HAP-1 (cell line): ENCODE data around the gene CDHR4.
"Not testable (repeated sequence)": the region's sequence is repeated elsewhere in the genome, so short reads cannot be mapped to it uniquely, and the experiment has no call there.

Source experiments
- DNase-seq, 2 experiments: peaks; one replicate each; pipeline ENCODE4 v3.0.0-alpha.2; 2016 to 2020; ENCODE audit warnings: low spot score in 2 of 2
- H3K27me3 ChIP-seq: fragments of 250-450 bp; sonication (Bioruptor Pico); 2 replicates; pipeline ENCODE4 v1.5.1; 2020; ENCODE audit warnings: low read depth, mild to moderate bottlenecking, moderate library complexity
- H3K36me3 ChIP-seq: fragments of 250-450 bp; sonication (Bioruptor Pico); replicated peaks from 2 replicates; pipeline ENCODE4 v1.5.1; 2020; ENCODE audit warnings: mild to moderate bottlenecking
- H3K4me1 ChIP-seq: fragments of 250-450 bp; sonication (Bioruptor Pico); 2 replicates; pipeline ENCODE4 v1.5.1; 2020; ENCODE audit warnings: mild to moderate bottlenecking
- H3K4me3 ChIP-seq: fragments of 250-450 bp; sonication (Bioruptor Pico); 2 replicates; pipeline ENCODE4 v1.5.1; 2020; ENCODE audit warnings: mild to moderate bottlenecking, moderate library complexity
- H3K9me3 ChIP-seq: fragments of 250-450 bp; sonication (Bioruptor Pico); 2 replicates; pipeline ENCODE4 v1.5.1; 2020; ENCODE audit warnings: mild to moderate bottlenecking, moderate library complexity
- in situ Hi-C: fragments of 300-500 bp; cut with MboI; formaldehyde crosslinking; loops from 3 replicates; pipeline ENCODE4 v1.14.3; 2020; ENCODE audit warnings: low sequenced_read_pairs, inconsistent platforms, mixed read lengths

The CDHR4 gene

DNA sequence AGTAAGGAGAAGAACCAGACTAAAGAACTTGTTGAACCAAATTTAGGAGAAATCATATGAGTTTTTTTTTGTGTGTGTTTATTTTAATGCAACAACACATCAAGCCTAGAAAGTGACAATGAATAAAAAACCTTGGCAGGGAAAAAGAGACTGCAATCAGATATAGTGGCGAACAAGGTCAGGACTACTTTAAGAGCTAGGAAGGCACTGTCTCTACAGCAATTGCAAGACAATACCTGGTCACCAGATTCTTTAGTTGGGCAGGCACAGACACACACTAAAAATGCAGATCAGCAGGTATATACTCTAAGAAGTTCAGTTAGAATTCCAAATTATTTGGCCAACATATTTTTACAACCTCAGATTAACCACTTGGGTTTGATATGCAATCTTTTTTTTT is 45.1 kb downstream of the CDHR4 start:
- H3K4me1 ChIP-seq, result peaks cover 4% of the 10 kb centered on the region
- no peaks in the 10 kb centered on the region for H3K9me3 ChIP-seq
- H3K4me3 ChIP-seq, result no peak overlapping the region
- in situ Hi-C loops, result no loop called here
- no peaks in the 10 kb centered on the region for H3K27me3 ChIP-seq
- 0 out of 2 replicates have a peak, but pooled peaks cover under 1% of the 10 kb centered on the region for H3K36me3 ChIP-seq
- no peak for DNase-seq

DNA sequence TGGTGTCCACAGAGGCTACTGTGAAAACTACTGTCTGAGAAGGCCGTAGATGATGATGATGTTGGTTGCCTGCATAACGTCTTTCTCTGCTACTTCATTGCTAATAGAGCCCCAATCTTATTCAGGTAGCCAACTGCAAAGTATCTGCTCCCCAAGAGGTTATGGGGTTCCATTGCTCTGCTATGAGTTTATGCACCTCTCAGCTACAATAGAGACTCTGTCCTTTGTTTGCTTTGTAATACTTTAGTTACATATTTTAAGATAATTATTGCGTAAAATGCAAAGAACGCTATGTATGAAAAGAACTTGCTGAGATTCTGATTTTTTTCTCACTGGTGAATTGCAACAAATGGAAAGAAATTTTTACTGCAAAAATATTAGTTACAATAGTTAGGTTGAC is 48.2 kb downstream of the CDHR4 start:
- H3K4me3 ChIP-seq, result no peak overlapping the region
- H3K4me1 ChIP-seq, result peaks cover 4% of the 10 kb centered on the region
- DNase-seq, result no peak
- no peaks in the 10 kb centered on the region for H3K27me3 ChIP-seq
- H3K36me3 ChIP-seq, result peaks cover 15% of the 10 kb centered on the region
- in situ Hi-C loops, result no loop called here
- H3K9me3 ChIP-seq, result no peaks in the 10 kb centered on the region

DNA sequence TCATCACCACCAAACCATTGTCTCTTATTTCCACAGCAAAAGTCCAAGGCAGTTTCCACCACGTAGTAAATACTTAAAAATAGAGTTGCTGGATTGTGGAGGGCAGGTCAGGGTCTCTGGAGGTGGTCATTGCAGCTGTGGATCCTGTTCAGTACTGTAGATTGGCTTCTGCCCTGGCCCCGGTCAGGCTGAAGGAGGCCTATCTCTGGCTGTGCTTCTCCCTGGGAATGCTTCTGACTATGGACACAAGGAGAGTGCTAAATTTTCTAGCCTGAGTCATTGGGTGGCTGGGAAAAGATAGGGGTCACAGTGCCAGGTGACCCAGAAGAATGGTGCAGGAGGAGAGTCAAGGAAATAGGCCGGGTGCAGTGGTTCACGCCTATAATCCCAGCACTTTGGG is 49.6 kb downstream of the CDHR4 start:
- in situ Hi-C loops, result no loop called here
- H3K4me1 ChIP-seq, result peaks cover 9% of the 10 kb centered on the region

DNA sequence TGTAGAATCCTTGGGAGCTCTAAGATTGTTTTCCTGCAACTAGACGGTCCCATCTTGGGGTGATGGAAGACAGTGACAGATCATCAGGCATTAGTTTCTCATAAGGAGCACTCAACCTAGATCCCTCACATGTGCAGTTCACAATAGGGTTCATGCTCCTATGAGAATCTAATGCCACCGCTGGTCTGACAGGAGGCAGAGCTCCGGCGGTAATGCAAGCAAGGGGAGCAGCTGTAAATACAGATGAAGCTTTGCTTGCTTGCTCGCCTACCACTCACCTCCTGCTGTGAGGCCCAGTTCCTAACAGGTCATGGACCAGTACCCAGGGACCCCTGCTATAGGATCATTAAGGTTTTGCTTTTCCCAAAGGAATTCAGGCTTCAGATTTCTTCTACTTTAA is 50.8 kb downstream of the CDHR4 start:
- H3K4me1 ChIP-seq, H3K4me3 ChIP-seq, H3K9me3 ChIP-seq, H3K27me3 ChIP-seq, in situ Hi-C loops, DNase-seq: not testable (repeated sequence)
- peaks cover 21% of the 10 kb centered on the region for H3K36me3 ChIP-seq

More for the DNA sequence above, 49.6 kb downstream of the CDHR4 start:
- H3K9me3 ChIP-seq, result no peaks in the 10 kb centered on the region
- no peak for DNase-seq
- H3K4me3 ChIP-seq, result no peak overlapping the region
- H3K27me3 ChIP-seq, result no peaks in the 10 kb centered on the region
- H3K36me3 ChIP-seq, result peaks cover 15% of the 10 kb centered on the region

DNA sequence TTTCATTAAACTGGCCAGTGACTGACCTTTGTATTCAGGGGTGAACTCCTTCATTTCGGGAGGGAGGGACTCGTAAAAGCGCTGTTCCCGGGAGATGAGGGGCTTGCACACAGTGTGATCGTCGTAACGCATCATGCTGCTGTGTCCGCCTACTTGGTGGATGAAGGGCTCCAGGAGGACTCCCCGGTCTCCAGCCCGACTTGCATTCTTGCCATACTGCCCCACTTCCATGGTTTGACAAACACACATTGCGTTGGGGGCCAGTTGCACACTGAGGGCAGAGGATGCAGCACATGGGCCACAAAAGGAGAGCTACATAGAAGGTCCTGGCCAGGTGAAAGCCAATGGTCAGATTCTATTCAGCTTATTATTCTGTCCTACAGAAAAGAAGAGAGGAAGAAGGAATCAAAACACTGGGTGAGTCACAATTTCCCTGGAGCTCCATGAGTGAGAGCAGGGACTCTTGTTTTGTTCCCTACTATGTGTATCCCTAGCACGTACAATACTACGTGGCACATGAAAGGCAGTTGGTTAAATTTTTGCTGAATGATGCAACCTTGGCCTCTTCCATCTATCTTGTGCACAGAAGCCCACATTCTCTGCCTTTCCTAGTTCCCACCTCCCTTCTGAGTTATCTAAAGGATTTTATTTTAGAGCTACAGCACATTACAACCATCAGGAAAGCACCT is 51.7 kb downstream of the CDHR4 start:
- H3K9me3 ChIP-seq, result no peaks in the 10 kb centered on the region
- no peak overlapping the region for H3K4me3 ChIP-seq
- H3K4me1 ChIP-seq, result peaks cover 9% of the 10 kb centered on the region
- no peak for DNase-seq
- peaks cover 21% of the 10 kb centered on the region for H3K36me3 ChIP-seq
- in situ Hi-C loops, result no loop called here
- H3K27me3 ChIP-seq, result no peaks in the 10 kb centered on the region

DNA sequence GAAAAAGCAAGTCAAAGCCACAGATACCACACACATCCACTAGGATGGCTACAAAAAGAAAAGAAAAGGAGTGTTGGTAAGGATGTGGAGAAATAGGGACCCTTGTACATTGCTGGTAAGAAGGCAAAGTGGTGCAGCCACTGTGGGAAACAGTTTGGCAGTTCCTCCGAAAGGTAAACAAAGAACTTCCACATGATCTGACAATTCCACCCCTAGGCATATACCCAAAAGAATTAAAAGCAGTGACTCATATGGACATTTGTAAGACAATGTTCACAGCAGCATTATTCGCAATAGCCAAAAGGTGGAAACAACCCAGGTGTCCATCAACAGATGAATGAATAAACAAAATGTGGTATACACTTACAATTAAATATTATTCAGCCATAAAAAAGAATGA is 53.7 kb downstream of the CDHR4 start:
- Histone ChIP-seq H3K4me3 (no peak overlapping the region), H3K4me1 (peaks cover 5% of the 10 kb centered on the region; the same call in 1 of the 2 replicates), H3K36me3 (peaks cover 21% of the 10 kb centered on the region), H3K27me3 (no peaks in the 10 kb centered on the region), H3K9me3 (no peaks in the 10 kb centered on the region)
- peak in 1 of 2 experiments; percentile 52 for DNase-seq
- in situ Hi-C loops, result no loop called here
